Retinal pigment epithelial cell (primary cell): ENCODE results near the gene PRMT7.

Experiments used
- DNase-seq: peaks from one replicate; pipeline ENCODE4 v3.0.0-alpha.2; 2010; ENCODE audit warnings: low read depth
- H3K4me3 ChIP-seq: 2 replicates; pipeline ENCODE4 v1.5.1; 2011; ENCODE audit warnings: mild to moderate bottlenecking, low read length, control low read depth, moderate library complexity
- TF ChIP-seq, protein P1 (sequence below): conservative IDR thresholded peaks from 2 replicates; pipeline ENCODE4 v1.5.1; 2011; ENCODE audit warnings: low read depth, low read length, control low read depth, inconsistent platforms

Gene PRMT7

DNA sequence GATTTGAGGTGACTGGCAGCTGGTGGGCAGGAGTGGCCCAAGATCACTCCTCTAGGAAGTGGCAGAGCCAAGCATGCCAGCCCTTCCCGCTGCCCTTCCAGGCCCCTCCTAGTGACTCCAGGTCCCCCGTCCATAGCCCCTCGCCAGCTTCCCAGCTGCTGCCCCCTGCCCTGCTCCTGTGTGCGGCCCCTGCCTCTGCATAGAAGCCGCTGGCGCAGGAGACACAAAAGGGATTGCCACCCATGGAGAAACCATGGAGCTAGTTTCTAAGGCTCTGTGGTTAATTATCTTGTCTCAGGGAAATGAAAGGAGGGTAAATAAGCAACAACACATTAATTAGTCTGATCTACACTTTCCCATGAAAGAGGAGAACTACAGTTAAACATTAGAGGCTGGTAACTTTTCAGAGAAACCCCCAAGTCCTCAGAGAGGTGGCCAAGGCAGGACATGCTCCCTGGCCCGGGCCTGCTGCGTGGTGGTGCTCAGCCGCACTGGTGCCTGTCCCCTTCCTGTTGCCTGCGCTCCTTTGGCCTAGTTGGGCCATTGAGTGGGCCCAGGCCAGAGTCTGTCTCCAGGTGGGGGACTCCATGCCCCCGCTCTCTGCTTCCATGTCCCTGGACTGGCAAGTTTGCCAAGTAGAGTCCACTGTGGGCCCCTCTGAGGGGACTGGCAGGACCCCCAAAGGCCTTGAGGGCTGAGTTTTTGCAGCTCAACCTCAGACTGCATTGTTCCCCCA is 65.2 kb downstream of the PRMT7 start:
- TF ChIP-seq, protein P1, sequence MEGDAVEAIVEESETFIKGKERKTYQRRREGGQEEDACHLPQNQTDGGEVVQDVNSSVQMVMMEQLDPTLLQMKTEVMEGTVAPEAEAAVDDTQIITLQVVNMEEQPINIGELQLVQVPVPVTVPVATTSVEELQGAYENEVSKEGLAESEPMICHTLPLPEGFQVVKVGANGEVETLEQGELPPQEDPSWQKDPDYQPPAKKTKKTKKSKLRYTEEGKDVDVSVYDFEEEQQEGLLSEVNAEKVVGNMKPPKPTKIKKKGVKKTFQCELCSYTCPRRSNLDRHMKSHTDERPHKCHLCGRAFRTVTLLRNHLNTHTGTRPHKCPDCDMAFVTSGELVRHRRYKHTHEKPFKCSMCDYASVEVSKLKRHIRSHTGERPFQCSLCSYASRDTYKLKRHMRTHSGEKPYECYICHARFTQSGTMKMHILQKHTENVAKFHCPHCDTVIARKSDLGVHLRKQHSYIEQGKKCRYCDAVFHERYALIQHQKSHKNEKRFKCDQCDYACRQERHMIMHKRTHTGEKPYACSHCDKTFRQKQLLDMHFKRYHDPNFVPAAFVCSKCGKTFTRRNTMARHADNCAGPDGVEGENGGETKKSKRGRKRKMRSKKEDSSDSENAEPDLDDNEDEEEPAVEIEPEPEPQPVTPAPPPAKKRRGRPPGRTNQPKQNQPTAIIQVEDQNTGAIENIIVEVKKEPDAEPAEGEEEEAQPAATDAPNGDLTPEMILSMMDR, result no peak
- no peak for DNase-seq

DNA sequence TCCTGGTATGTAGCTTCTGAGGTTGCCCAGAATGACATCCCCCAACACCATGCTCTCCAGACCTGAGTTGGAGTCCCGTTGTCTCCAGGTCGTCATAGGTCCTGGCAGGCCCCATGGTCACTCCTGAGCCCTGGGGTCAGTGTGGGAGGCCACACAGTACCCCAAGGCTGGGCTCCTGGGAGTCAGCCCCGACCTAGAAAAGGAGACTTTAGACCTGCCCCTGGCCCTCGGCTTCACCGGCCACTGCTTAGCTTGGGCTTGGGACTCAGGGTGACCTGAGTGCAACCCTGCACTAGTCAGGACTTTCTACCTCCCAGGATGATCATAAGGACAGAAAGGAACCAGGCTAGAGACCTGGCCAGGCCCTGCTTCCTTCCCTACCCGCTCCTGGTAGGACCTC is 65.8 kb downstream of the PRMT7 start:
- no peak overlapping the region for H3K4me3 ChIP-seq
- TF ChIP-seq, protein P1, result no peak
- DNase-seq, result no peak

More for the DNA sequence above, 65.2 kb downstream of the PRMT7 start:
- H3K4me3 ChIP-seq, result no peak overlapping the region

DNA sequence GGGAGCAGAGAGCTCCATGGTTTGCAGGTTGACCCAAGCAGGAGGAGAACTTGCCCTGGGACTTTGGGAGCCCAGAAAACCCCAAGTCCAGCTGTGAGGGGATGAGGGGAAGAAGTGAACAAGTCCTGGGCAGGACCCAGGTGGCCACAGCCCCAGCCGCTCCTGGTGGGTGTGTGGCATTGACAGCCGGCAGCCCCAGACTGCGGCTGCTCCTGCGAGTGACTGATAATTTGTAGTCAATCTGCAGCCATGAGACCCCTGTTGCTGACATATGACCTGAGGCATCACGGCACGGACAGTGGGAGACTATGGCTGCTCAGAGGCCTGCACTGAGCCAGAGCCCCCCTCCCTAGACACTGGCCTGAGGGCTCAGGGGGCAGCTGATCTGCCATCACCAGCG is 66.4 kb downstream of the PRMT7 start:
- TF ChIP-seq, protein P1, result no peak
- H3K4me3 ChIP-seq, result no peak overlapping the region
- no peak for DNase-seq

DNA sequence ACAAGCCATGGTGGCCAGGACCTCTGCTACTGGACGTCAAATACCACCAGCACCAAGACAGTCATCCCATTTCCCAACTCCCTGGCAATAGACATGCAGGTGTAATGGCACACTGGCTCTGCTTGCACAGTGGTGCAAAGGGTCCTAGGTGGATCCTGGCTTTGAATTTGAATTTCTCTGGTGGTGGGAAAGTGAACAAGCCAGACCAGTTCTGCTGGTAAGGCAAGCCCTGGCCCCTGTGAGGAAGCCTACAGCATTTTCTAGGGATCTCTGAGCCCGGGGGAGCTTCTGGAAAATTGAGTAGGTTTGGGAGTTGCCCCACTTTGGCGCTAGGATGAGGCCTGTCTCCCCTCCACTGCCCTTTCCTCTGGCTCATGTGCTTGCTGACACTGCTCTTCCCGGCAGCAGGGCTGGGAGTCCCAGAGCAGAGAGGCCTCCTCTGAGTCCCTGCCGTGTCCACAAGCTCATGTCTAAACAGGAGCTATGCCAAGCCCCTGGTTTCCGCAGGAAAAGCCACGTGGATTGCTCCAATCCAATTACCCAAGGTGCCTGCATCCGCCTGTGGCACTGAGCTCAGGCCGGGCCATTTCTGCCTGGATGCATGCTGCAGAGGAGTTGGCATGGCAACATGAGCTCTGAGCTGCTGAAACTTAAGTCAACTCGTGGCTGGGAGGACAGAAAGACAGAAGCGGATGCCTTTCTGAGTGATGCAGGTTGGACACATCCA is 67.0 kb downstream of the PRMT7 start:
- peak; percentile 78 for DNase-seq

DNA sequence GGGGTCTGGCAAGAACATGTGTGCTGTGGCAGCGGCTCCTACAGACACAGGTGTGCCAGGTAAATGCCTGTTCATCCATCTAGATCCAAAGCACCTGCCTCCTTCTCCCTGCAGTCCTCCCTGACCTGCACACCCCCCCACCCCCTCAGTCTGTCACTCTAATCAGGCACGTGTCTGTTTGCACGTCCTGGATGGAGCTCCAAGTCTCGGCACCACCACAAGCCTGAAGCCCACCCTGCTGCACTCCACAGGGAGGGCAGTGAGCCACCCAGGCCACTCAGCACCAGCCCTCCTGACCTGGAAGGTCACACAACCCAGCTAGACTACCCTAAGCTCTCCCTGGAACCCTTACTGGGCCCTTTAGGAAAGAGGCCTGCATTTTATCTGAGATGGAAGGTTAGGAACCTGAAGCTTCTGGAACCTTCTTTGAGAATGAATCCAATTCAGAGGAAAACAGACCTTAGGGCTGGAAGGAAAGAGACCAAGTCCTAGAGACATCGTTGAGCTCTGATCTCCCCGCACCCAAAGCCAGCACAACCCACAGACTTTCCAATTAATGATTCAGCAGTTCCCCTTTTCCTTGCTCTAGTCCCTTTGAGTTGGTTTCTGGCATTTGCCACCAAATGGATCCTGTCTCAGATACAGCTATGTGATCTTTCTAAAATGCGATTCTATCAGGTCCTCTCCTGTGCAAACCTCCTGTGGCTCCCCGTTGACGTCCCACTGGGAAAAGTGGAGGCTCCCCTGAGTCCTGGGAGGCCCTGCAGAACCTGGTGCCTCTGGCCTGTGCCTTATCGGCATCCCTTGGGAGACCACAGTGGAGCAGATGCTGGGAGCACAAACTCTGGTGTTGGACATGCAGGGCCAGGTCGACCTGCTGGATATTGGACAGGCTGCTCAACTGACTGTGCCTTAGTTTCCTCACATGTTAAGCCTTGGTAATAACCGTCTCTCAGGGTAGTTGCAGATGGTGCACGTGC is 67.9 kb downstream of the PRMT7 start:
- TF ChIP-seq, protein P1, result no peak
- DNase-seq, result no peak
- no peak overlapping the region for H3K4me3 ChIP-seq

More for the DNA sequence above, 67.0 kb downstream of the PRMT7 start:
- no peak overlapping the region for H3K4me3 ChIP-seq
- TF ChIP-seq, protein P1, result no peak

DNA sequence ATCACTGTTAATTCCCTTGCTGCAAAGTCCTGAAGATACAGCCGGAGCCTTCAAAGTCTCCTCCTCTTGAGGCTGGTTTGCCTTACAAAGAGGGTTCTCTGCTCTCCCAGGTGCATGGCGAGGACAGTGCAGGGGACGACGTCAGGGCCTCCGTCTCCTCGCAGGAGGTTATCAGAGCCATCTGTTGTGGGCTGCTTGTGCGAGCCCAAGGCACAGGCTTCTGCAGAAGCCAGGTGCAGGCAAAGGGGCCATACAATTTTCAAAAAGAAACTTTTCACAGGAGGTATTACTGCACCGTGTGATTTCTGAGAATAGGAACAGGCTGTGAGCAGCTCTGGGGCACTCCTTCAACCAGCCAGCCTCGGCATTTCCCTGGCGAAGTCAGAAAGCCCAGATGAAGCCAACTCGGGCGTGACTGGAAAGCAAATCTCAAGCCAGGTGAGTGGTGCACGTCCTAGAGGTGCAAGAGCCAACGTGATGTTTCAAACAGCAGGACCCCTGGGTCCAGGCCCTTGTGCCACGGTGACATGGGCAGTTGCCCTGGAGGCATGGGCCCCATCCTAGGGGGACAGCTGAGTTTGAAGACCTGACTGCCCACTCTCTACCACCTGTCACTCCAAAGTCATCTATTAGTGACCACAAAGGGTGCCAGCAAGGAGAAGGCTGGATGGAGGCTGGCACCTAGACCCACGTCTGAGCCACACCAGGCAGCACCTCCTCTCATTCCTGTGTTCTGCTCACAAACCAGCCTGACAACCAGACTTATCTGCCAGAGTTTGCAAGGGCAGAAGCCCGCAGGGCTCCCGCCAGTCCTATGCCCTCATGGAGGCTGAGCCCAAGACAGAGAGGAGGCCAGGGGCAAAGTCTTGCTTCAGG is 68.9 kb downstream of the PRMT7 start:
- H3K4me3 ChIP-seq, result no peak overlapping the region
- no peak for DNase-seq
- TF ChIP-seq, protein P1, result no peak
